D341Med (cell line): ENCODE results near the gene OR2G2.

Experiments used
- DNase-seq: peaks from one replicate; pipeline ENCODE4 v3.0.0; 2012; ENCODE audit warnings: low spot score

Gene OR2G2

DNA sequence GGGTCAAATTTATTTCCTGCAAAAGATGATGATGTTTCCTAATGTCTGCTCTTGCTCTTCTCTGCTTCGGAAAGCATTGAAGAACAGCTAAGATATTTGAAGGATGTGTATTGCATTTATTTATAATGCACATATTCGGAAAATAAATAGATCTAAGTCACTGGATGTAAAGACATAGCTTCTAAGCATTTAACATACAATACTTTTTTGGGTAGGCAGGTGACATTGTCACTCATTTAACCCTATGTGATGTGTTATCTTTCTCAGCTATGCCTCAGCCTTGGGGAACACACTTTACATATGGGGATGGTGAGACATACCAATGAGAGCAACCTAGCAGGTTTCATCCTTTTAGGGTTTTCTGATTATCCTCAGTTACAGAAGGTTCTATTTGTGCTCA lies at the start of gene OR2G2:
TSS of gene OR2G2 (plus strand) at position 301 of the 400 bp plus-strand sequence. CDS start at position 301, 0 bp downstream.
- DNase-seq, result no peak

- no peak for DNase-seq
Observed at GRCh38 chr1:247538561-247538960, 49.6 kb upstream of the OR2G2 start.

DNA sequence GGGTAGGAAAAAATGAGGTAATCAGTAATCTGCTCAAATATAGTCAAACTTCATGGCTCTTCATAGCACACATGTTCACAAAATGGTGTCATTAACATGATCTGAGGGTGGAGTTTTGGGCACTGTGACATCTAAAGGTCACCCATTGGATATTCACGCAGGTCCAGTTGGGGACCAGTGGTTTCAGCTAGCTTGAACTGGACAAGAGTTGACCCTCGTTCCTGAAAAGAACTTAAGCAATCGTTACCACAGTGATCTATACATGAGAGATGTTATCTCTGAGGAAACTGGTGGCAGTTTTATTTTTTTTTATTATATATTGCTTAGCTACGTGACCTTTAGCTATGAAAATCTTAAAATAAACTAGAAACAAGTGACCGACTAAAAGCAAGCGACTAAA lies 48.9 kb upstream of the OR2G2 start:
- DNase-seq, result no peak

GRCh38 chr1:247540581-247540980 lies 47.6 kb upstream of the OR2G2 start:
- DNase-seq, result no peak

DNA sequence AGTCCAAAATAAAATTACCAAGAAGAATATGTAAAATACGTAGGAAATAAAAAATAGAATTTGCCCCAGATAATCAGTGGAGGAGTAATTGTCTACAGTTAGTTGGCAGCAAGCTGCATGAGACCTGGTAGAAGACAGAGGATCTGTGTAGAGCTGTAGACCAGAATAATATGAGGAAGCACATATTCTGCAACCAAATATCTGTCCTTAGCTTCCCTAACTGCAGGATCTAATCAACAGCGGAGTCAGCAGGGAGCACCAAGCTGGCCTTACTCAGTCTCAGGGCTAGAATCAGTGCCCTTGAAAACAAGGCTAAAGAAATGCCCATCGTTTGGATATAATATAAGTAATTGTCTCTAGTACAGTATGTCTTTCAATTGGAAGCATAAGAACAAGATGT lies 45.3 kb upstream of the OR2G2 start:
- no peak for DNase-seq

DNA sequence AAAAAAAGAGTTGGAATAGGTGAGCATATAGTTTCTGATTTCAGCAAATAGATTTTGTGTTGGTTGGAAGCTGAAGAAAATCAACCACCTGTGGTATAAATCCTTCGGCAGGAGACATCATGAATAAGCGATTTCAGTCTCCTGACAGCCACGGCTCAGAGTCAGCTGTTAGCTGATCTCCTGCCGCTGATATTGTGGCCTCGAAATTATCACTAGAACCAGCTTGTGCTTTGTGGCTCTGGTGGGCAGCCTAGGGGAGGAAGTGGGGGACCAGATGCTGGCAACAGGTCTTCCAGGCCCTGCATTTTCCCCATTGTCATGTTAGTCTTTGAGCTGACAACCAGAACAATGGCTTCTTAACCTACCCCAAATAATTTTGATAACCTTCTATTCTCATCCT lies 40.1 kb upstream of the OR2G2 start:
- no peak for DNase-seq

DNA sequence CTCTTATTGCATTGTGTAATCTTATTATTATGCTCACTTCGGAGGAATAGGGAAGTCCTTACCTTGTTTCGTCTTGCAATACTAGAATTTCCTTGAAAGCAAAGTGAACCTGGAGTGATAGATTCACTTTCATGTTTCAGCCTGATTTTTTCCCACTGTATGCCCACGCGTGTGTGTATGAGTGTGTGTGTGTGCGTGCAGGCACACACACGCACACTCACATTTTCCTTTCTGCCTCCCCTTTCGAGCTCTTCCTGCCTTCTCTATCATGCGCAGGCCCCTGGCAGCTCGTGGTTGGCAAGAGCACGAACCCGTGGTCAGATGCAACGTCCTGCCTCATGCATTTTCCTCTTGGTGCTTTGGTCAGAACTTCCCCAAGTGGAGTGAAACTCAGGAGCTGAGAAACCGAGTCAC lies 39.4 kb upstream of the OR2G2 start, which contains the start of gene GCSAML:
TSS of gene GCSAML (plus strand) at position 366 of the 414 bp plus-strand sequence. CDS start 58 bp downstream, outside the sequence.
- DNase-seq, result no peak

DNA sequence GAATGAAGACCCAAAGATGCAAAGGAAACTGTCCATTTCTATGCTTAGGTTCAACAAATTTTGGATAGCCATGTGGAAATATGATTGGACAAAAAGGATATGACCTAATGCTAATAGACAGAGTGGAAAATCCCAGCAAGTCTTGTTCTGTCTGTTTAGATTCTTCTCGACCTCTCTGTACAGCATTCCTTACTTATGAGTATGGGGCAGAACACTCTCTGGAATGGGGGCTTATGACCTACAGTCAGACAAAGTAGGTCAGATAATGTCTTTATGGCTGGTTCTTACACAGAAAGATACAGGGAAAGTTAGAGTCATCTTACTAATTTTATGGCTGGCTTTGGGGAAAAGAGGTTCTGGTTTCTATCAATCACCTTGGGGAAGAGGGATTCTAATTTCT lies 36.4 kb upstream of the OR2G2 start:
- no peak for DNase-seq

- no peak for DNase-seq
Observed at GRCh38 chr1:247552231-247552630, 35.9 kb upstream of the OR2G2 start.

- no peak for DNase-seq
Observed at GRCh38 chr1:247557926-247558674, 30.1 kb upstream of the OR2G2 start.

DNA sequence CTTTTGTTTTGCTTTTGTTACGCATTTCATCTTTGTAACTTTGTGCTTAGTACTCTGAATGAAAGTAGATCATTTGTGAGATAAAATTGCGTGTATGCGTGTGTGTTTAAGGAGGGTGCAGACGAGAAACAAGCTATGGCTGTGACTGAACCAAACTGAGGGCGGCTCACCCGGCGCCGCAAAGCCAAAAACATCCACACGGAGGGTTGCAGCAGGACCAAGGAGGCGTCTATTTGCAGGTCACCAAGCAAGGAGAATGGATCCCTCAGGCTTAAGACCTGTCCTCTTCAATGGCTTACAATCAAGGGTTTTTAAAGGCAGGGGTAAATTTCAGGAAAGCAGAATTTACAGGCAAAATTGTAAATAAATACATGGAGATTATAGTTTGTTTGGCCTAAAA lies 26.4 kb upstream of the OR2G2 start:
- DNase-seq, result no peak

- DNase-seq, result no peak
Observed at GRCh38 chr1:247562198-247562597, 26.0 kb upstream of the OR2G2 start.

- DNase-seq, result no peak
Observed at GRCh38 chr1:247574236-247574635, 13.9 kb upstream of the OR2G2 start.

- no peak for DNase-seq
Observed at GRCh38 chr1:247574664-247575063, 13.5 kb upstream of the OR2G2 start.

GRCh38 chr1:247576514-247576913 lies 11.6 kb upstream of the OR2G2 start:
- peak; percentile 34 for DNase-seq

DNA sequence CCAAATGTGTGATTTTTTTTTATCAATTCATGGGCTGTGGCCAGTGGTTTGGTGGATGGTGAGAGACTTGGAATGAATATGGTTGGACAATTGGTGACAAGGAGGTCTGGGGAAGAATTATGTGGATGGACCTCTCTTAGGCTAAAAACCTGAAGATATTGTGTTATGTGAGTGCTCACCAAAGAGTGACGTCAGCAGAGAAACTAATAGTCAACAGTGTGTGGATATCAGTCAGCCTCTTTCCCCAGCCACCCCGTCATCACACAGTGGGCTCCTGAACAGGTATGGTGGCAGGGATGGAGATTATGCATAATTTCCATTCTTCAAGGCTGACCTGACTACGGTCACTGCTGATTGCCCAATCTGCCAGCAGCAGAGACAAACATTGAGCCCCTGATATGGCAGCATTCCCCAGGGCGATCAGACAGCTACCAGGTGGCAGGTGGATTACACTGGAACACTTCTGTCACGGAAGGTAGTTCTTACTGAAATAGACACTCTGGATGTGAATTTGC lies 9.2 kb upstream of the OR2G2 start:
- no peak for DNase-seq

- no peak for DNase-seq
Observed at GRCh38 chr1:247605286-247605685, 17.1 kb downstream of the OR2G2 start, which contains the start of gene OR2G3. TSS of gene OR2G3 (plus strand) at chr1:247605586. CDS start at chr1:247605586, 0 bp downstream.

DNA sequence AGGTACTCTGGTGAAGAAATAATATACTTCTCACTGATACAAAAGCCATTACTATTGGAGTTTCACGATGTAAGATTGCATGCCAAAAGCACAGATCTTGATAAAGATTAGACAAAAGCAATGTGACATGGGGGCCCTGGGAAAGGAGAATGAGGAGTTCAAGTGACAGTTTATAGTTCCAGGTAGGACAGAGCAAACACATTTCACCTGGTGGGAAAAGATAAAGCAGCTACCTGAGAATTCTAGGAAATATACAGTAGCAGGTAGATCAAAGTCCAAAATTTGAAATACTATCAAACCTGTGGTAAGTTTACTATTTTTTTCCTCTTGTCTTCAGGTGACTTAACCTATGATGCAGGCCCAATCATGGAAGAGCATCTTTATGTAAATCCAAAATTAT lies 25.2 kb downstream of the OR2G2 start:
- no peak for DNase-seq

DNA sequence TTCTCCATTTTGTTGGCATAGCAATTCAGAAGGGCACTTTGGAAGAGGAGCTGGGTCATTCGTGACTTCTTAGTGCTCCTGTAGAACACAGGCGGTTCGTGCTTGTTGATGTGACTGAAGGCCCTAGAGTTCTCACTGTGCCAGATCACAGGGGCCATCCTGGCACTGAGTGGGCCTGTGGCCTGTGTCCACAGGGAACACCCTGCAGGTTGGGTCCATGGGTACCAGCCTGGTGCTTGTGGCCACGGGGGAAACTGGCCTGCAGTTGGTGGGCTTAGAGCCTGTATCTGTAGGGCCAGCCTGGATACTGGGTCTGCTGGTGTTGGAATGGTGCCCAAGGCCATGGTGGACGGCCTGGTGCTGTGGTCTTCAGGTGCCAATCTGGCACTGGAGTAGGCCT lies 26.5 kb downstream of the OR2G2 start:
- no peak for DNase-seq

DNA sequence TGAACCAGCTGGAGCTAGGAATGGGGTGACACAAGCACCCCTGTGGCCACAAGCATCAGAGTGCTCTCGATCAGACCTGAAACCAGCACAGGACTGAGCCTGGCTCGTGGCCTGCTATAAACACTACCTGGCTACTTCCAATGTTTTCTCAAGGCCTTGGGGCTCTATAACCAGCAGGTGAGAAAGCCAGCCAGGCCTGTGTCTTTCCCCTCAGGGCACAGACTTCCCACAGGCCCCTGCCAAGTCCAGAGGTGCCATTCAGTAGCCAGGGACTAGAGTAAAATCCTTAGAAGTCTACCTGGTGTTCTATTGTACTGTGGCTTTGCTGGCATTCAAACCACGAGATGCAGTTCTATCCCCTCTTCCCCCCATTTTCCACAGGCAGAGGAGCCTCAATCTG lies 39.8 kb downstream of the OR2G2 start:
- no peak for DNase-seq

GRCh38 chr1:247638011-247638410 lies 49.9 kb downstream of the OR2G2 start:
- DNase-seq, result no peak

- no peak for DNase-seq
Observed at GRCh38 chr1:247638781-247639180, 50.6 kb downstream of the OR2G2 start.
